Cardiac atrium fibroblast (primary cell): ENCODE measurements around the gene PMM2. TPM values are rescaled to one million over a fixed set of nuclear protein-coding genes. Genes with fewer than 3 reads are reported as not detected.

ENCODE experiments used
- total RNA-seq: library from RNA; depleted of rRNA; stranded (reverse); fragments of >200 nt; gene quantifications from 2 replicates; pipeline ENCODE4 v1.2.3, GENCODE V29; 2015

PMM2 gene
- total RNA-seq: 49.8 and 56.7 TPM in 2 replicates

DNA sequence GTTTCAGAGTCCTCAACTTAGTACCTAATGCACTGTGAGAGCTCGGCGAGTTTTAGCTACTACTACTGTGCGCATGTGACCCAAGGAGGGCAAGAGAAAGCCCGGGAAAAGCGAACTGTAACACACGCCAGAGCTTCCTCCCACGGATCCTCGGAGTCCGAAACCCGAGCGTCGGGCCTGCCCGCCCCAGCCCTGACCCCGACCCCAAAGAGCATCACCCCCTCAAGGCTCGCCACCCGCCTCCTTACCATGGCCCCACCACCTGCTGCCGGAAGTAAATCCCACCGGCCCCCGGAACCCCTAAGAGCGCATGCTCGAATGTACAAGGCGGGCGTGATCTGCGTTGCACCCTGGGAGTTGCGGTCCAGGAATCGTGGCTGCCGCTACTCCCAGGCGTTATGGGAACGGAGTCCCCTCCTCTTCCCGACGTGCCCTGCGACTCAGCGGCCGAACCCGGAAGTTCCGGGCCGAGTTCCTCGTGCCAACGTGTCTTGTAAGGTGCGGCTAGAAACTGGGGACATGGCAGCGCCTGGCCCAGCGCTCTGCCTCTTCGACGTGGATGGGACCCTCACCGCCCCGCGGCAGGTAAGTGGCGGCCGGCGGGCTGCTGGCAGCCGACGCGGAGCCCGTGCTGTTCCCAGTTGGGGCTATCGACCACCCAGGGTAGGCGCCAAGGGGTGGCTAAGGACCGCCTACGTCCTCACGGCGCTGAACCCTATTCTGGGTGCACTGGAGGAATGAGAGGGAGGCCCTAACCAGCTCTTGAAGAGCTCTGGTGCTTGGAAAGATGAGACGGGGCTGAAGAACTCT, at the start of gene PMM2, which contains the start of gene TMEM186:
Gene PMM2, plus strand, starts transcription at position 476 of the 810 bp plus-strand sequence. Its CDS starts 44 bp downstream, at position 520.
Gene TMEM186, minus strand, starts transcription at position 276 of the 810 bp plus-strand sequence. Its CDS starts 25 bp downstream, at position 251.

GRCh38 chr16:8868416-8869211, 71.0 kb downstream of the PMM2 start, which contains the start of gene CARHSP1:
CARHSP1 (minus strand) TSS chr16:8869006; CDS start chr16:8859328, 9,678 bp downstream.

DNA sequence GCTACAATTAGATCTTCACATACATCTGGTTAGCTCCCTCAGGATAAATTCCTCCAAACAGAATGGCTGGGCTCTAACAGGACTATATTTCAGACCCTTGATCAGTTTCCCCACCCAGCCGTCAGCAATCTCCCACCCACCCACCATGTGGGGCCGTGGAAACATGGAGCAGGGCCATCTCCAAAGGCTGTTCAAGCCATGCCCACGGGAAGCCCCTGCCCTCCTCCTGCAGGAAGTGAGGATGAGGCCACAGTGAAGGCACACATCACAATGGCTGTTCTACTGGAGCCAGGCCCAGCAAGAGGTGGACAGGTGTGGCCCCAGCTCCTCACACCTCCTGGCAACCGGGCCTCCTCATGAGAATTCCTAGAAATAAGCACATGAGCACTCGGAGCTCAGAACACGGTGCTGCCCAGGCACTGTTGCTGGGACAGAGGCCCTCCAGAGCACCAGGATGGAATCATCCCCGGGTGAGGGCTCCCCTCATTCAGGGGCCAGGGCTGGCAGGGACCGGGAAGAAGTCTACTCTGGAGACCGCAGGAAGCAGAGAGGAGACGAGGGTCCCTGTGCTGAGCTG, 84.5 kb downstream of the PMM2 start, which contains the start of gene LITAFD:
Gene LITAFD, plus strand, starts transcription at position 311 of the 577 bp plus-strand sequence. CDS start 2,005 bp downstream, outside the sequence.

Other genes starting within 250 kb of the PMM2 start
- not detected in 2 replicates for gene TMEM114, start 207.3 kb upstream of the PMM2 start, total RNA-seq
- 21.2 and 26.9 TPM in 2 replicates for gene METTL22, start 176.1 kb upstream of the PMM2 start, total RNA-seq
- gene ABAT, start 123.2 kb upstream of the PMM2 start, total RNA-seq: 2.8 and 3.2 TPM in 2 replicates
- gene TMEM186, start 200 bp upstream of the PMM2 start, total RNA-seq: 2.7 and 5.2 TPM in 2 replicates
- gene CARHSP1, start 71.2 kb downstream of the PMM2 start, total RNA-seq: 244 and 275 TPM in 2 replicates
- gene LITAFD, start 84.5 kb downstream of the PMM2 start, total RNA-seq: 2.5 TPM in 1 of 2 replicates, not detected in the other
- gene USP7, start 166.1 kb downstream of the PMM2 start, total RNA-seq: 35.2 and 48.0 TPM in 2 replicates